ENCODE data around the gene PRR14L.

DNA sequence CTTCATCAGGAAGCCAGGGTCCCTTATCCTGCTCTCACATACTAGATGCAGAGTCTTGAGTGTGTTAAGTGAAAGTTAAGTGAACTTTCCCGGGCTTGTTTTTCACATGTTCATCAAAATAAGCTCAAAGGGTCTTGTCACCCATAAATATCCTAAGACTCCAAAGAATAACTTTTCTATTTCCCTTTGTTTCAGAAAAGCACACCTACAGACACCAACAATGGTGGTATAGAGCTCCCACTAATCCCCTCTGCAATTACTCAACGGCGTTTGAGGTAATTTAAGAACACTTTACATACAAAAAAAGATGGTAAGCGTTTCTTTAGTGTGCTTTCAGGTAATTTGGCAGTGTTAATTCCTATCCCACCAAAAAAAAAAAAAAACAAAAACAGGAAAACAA is 2.5 kb downstream of the PRR14L start:
- TF ChIP-seq POLR2A (IDR thresholded peaks at IDR 0.05; ENCODE audit: low read depth, low read length) (no peak), POLR2AphosphoS5 (IDR thresholded peaks at IDR 0.05; ENCODE audit: insufficient read depth, low read depth, low read length) (no peak), MYC (IDR thresholded peaks at IDR 0.05; ENCODE audit: low read depth, low read length) (no peak), EZH2 (IDR thresholded peaks at IDR 0.05; ENCODE audit: borderline replicate concordance, low read depth, low read length, severe bottlenecking) (no peak), FOS (IDR thresholded peaks at IDR 0.05; ENCODE audit: borderline replicate concordance, insufficient read depth, low read length) (no peak)
- TF ChIP-seq, protein P1, sequence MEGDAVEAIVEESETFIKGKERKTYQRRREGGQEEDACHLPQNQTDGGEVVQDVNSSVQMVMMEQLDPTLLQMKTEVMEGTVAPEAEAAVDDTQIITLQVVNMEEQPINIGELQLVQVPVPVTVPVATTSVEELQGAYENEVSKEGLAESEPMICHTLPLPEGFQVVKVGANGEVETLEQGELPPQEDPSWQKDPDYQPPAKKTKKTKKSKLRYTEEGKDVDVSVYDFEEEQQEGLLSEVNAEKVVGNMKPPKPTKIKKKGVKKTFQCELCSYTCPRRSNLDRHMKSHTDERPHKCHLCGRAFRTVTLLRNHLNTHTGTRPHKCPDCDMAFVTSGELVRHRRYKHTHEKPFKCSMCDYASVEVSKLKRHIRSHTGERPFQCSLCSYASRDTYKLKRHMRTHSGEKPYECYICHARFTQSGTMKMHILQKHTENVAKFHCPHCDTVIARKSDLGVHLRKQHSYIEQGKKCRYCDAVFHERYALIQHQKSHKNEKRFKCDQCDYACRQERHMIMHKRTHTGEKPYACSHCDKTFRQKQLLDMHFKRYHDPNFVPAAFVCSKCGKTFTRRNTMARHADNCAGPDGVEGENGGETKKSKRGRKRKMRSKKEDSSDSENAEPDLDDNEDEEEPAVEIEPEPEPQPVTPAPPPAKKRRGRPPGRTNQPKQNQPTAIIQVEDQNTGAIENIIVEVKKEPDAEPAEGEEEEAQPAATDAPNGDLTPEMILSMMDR (IDR thresholded peaks at IDR 0.05; ENCODE audit: extremely low read depth in 1 of 2, insufficient read depth in 1 of 2, low read depth in 1 of 2, low read length in 2 of 2) = no peak
- TF ChIP-seq, protein P2, sequence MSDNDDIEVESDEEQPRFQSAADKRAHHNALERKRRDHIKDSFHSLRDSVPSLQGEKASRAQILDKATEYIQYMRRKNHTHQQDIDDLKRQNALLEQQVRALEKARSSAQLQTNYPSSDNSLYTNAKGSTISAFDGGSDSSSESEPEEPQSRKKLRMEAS (IDR thresholded peaks at IDR 0.05; ENCODE audit: insufficient read depth, insufficient read length) = no peak

All from endothelial cell of umbilical vein (primary cell).